Fibroblast of skin of scalp (primary cell): Measurements from ENCODE around the gene ELMO2.

Experiments
- DNase-seq: peaks from one replicate; pipeline ENCODE4 v3.0.0-alpha.2; 2013

ELMO2 gene

DNA sequence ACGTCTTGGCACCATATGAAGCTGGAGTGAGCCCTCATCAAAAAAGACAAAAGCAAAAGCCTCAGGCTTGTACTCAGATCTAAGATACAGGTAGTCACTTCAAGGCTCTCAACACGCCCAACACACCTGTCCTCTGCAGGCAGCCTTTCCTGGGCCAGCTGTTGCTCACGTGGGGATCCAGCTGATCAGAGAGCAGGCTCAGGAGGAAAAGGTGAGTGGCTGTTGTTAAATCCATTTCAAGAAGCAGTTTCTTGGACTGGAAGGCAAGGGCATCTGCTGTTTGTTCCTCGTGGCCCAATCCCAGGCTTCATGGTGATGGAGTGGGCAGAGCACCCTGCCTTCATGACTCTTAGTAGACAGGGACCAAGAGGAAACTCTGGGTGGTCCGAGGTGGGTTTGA, 39.6 kb downstream of the ELMO2 start:
- DNase-seq, result no peak

DNA sequence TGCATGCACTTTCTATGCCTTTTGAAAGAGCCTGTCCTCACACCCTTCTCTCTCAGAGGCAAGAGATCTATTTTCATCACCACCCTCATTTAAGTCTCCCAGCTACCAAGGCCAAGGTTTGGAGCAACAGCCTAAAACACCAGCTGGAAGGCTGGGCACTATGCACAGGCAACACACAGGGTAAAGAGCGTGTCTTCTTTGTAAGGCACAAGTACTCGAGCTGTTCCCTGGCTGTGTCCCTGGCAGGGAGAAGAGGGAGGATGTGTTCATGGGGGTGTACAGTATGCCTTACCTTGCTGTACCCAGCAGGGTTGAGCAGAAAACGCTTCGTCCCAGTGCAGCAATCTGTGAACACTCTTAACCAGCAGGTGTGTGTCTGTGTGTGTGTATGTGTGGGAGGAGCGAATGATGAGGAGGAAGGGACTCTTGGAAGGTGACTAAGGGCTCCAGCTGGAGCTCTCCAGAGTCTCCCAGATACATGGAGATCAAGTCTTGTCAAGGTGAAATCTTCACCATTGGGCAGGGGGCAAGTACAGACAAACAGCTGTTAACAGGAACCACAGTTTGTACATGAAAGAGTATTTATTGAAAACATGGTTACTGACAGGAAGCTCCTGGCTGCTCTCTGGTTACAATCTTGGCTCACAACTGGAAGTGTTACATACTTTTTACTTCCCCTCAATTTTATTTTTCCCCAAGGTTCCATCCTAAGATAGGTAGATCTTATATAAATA, 40.8 kb downstream of the ELMO2 start:
- DNase-seq, result no peak

DNA sequence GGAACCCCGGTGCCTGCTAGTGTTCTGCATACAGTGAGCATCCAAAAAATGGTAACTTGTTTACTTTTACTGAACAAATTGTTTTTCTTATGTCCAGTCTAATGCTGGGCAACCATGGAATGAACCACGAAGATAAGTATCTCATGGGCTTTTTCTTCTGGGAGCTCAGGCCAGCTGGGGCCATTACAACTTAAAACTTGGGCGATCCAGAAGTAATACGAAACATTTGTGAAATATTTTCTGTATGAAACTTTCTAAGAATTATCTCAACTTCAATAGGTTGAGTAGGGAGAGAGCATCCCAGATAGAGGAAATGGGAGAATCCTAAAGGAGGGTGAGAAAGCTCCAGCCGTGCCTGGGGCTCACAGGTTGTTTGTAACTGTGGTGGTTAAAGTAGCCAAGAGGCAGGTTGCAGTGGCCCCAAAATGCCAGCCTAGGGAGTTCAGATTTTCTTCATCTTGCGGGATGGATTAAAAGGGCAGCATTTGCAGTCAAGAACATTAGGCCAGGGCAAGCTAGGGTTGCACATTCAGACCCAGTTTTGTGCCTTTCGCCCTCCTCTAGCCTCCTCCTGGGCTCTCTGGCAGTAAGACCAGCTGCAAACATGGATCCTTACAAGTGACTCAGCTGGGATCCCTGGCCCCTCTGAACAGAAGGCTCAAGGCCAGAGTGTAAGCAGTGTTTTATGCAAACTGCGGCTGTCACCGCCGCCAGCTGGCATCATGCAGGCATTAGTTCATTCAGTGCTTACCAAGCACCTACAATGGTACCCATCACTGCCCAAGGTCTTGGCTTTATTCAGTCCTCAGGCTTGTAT, 41.5 kb downstream of the ELMO2 start:
- no peak for DNase-seq

DNA sequence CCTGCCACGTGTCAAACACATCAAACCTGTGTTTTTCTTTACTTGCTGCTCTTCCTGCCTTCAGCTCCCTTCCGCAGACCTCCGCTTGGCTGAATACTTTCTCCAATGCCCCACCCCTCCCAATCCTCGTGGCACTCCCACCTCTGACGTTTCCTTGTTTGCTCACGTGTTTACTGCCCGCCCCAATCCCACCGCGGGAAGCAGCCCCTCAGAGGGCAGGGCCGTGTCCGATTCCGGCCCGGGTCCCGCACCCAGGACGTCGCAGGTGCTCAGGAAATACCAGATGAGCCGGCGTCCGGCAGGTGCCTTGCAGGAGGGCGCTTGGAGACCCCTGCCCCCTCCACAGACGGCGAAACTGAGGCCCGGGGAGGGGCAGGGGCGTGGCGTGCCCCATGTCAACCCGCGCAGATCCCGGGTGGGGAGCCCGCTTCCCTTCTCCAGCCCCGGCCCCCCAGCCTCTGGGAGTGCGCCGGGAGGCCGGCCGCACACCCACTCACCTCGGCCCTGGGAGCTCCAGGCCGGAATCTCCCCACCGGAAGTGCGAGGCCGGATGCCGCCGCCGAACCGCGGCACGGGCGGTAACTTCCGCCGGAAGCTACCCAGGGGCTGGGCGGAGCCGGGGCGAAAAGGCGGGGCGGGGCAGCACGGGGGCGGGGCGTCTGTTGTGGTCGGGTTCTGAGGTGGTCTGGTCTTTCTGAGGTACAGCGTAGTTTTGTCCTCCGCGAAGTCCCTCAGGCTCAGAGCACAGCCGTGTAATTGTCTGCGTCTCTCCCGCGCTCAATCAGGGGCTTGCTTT, 42.3 kb downstream of the ELMO2 start:
- DNase-seq, result peak; percentile 87

DNA sequence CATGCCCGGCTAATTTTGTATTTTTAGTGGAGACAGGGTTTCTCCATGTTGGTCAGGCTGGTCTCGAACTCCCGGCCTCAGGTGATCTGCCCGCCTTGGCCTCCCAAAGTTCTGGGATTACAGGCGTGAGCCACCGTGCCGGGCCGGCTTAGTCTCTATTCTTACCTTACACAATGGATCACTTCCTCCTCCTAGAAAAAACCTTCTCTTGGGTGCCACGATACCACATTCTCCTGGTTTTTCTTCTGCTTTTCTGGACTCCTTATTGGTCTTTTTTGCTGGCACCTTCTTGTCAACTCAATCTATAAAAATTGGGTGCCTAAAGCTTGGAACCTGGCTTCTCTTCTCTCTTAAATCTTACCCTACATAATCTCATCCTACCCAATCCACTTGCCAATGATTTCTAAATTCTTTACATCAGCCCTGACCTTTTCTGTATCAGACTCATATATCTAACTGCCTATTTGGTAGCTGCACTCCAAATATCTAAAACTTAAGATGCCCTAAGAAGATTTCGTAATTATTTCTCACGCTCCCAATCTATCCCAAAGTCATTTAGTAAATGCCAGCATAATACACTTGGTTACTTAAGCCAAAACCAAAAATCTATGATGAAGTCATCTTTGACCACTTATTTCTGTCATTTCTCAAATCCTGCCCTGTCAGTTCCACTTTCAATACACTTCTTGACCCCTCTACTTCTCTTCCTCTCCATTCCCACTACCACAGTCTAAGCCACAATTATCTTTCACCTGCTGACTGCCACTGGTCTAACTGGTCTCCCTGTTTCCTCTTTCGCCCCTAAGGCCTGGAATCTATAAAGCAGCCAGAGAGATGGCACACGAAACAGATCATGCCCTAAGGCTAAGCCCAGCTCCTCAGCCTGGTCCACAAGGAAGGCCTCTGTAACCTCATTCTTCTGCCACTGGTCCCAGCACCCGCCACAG, 43.2 kb downstream of the ELMO2 start:
- no peak for DNase-seq

DNA sequence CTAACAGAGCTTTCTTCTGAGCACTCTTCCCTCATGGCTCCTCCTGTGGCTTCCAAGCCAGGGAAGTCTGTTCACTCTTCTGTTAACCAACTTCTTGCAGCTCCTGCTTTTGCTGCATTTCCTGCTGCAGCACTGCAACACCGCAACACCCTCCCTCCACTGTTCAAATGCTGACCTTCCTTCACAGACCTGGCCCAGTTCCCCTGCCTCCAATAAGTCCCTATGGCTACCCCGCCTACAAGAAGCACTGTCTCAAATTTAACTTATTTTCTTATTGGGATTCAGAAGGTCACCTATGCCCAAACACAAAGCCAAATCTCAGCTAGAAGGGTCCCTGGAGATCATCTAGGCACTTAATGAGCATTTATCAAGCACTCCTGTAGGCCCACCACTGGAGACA, 44.6 kb downstream of the ELMO2 start:
- DNase-seq, result no peak

DNA sequence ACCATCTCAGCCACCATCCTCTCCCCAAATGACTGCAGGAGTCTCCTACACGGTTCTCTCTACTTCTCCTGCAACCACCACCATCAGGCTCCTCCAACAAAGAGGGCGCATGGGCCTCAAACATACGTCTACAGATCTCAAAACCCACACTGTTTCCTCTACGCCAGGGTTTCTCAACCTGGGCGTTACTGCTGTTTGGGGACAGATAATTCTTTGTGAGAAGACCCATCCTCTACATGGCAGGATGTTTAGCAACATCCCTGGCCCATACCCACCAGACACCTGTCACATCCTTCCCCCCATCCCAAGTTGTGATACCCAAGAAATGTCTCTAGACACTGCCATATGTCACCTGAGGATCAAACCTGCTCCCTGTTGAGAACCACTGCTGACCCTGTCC, 45.0 kb downstream of the ELMO2 start:
- DNase-seq, result no peak

DNA sequence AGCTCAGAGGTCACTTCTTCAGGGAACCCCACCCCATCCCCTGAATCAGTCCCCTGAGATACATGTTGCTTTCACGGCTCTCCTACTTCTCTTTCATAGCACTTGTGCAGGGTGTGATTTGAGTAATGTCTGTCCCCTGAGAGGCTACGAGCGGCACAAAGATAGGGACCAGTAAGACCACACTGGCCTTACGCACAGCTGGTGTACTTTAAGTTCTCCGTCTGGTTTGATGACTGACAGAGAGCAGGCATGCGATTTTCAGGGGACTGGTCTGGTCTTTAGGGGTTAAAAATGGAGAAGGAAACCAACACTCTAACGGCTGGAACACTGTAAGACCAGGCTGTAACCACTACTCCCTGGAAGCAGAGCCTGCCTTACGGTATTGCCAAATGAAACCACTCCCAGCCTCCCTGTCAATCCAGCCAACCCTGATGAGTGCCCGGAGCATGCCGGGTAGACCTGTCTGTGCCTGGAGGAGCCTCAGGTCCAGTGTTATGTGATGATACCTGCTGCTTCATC, 47.1 kb downstream of the ELMO2 start:
- no peak for DNase-seq

DNA sequence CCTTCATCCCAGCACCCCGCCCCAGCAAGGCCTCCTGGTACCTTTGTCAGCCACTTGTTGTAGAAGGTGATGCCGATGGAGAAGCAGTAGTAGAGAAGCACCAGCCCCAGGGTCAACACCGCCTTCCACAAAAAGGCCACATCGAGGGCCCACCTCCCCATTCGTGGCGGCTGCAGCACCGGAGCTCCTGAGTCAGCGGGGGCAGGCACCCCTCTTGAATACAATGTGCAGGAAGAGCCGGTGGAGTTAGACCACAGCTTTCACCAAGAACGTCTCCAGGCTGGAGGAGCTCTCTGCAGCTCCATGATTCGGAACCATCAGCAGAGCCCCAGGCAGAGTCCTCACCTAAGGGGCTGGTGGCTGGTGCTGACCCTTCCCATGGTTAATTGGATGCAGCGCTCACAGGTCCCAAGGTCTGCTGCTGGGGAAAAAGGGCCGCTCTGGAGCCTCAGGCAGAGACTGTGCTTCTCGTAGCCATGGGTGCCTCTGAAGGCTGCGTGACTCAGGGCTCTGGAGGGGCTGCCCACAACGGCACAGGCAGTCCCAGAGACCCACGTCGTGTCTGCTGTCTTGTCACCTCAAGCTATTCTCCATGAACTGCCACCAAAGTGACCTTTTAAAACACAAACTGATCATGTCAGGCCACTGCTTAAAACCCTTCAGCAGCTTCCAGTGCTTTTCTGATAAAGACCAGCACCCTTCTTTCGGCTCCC, 47.9 kb downstream of the ELMO2 start:
- DNase-seq, result no peak

DNA sequence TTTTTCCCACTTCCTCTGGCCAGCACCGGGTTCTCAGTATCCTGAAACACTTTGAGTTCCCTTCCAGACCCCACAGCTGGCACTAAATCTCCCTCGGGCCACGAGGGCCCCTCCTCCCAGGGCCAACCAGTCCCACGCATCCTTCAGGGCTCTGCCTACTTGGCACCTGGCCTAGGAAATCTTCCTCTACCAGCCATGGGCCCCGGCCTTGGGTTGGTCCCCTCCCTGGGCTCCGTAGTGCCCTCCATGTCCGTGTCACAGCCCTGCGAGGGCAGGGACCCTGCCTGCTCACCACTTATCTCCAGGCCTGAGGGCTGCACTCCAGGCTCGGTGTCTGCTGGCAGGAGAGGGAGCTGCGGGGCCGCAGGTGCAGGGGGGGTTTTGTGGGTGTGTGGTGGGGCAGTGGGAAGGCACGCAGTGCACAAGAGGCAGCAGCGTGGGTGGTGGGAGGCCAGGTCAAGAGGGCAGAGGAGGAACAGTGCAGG, 49.3 kb downstream of the ELMO2 start:
- DNase-seq, result no peak

DNA sequence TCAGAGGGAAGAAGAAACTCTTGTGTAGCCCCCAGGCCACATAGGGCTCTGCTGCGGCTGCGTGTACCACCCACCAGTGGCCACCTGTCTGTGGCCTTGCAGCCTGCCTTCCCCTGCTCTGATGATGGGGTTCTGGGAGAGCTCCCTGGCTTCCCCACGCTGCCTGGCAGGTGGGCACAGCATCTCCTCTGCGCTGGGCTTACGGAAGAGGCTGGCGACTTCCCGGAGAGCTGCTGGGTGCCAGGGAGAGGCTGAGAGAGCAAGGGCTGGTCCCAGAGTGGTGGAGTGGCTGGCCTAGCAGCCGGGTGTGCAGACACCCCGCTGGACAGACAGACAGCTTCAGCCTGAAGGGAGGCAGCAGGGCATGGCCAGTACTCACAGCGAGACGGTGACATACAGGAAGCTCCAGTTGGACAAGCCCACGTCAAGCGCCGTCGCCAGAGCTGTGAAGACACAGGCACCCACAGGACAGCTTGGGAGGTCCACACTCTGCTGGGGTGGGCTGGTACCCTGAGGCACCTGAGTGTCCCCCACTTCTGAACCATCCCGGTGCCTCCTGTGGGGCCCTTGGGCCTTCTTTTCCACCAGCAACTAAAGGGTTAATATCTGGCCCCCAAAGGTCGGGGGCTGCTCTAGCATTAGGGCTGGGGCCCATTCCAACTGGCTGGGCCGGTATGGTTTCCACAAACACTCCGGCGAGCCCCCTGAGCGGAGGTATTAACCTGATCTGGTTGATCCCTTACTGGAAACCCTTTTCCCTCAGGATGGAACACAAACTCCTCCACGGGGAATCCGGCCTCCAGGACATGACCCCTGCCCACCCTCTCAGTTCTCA, 50.0 kb downstream of the ELMO2 start:
- no peak for DNase-seq

DNA sequence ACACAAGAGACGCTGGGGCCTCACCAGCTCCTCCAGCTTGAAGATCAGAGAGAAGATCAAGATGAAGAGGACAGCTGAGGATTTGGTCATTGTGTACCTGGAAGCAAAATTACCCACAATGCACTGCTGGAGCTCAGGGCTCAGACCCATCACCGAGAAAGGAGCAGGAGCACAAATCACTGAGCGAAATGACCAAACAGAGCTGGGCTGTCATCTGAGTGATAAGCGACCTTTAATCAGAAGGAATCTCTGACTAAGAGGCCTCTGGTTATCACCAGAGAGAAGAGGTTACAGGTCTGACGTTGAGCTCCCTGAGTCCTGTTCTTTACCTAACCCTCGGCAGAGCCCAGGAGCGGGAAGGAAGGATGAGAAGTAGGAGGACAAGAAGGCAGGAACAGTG, 50.6 kb downstream of the ELMO2 start:
- DNase-seq, result no peak

DNA sequence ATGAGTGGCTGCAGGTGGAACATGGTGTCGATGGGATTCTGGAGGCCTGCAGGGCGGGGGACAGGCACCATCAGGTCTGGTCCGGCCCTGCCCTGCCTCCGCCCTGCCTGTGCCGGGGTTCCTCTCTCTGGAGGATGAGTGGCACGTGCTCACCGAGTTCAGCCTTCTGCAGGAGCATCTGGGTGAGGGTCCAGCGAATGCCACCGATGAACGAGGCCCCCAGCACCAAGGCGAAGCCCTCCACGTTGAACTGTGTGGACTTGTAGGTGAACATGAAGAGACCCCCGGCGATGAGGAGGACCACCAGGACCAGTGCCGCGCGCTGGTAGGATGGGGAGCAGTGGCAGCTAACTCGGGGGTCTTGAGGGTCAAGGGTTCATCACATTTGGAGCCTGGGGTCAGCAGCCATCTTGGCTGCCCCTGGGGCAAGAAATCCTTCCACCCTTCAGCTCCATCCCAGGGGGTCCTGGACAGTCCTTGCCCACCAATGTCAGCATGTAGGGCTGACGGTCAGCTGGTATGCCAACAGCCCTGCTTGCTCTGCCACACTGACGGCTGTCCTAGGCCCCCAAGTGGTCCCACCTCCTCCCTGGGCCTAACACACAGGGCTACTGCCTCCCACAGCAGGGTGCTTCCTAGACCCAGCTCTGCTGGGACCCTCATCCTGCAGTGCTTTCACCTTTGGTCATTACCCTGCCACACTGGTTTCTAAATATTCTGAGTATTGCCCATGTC, 51.3 kb downstream of the ELMO2 start:
- DNase-seq, result no peak

DNA sequence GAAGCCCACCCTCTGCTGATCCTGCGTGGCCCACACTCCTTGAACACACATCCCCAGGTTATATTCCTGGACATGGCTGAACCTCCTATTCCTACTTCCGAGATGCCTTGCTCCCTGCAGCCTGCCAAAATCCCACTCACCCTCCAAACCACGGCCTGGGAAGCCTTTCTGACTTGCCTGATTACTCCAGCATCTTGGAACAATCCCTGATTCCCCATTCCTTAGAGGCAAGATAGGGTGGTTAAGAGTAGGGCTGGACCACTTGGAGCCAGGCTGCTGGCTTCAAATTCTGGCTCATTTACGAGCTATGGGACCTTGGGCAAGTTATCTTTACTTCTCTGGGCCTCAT, 52.2 kb downstream of the ELMO2 start:
- DNase-seq, result no peak

DNA sequence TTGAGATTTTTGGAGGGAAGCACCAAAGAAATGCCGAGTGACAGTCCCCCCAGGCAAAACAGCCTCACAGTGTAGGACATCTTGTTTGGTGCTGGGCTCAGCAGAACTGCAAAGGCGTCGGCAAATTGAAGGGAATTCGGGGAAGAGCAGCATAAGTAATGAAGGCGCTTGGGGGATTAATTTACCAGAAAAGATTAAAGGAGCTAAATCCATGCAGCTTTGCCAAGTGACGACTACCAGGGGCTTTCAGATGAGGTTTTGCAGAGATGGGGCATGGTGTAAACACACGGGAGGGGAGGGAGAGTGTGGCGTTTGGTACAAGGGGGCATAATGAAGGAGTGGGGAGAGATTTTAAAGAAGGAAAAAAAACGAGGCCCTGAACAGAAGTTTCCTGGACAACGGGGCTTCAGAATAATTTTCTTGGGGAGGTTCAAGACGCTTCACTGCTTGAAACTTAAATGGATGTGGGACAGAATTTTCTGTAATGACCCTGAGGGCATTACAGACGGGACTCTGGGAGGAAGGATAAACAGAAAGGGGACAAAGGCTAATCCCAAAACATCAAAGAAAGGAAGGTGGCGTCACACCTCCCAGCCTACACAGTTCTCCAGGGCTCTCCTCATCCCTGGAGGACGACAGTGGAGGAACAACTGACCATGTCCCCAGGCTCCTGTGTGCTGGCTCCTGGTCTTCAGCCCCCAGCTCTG, 52.8 kb downstream of the ELMO2 start:
- DNase-seq, result no peak

DNA sequence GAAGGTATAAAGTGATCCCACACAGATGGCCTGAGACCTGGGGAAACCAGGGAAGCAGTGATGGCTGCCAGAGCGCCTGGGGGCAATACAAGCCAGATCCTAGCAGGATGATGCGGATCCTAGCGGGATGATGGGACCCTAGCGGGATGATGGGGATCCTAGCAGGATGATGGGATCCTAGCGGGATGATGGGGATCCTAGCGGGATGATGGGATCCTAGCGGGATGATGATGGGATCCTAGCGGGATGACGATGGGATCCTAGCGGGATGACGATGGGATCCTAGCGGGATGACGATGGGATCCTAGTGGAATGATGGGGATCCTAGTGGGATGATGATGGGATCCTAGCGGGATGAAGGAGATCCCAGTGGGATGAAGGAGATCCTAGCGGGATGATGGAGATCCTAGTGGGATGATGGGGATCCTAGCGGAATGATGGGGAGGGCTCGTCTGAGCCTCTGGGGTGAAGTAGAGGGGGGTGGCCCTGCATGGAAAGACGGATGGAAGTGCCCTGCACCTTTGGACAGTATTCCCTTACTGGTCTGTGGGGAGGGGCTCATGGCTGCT, 54.0 kb downstream of the ELMO2 start:
- no peak for DNase-seq

DNA sequence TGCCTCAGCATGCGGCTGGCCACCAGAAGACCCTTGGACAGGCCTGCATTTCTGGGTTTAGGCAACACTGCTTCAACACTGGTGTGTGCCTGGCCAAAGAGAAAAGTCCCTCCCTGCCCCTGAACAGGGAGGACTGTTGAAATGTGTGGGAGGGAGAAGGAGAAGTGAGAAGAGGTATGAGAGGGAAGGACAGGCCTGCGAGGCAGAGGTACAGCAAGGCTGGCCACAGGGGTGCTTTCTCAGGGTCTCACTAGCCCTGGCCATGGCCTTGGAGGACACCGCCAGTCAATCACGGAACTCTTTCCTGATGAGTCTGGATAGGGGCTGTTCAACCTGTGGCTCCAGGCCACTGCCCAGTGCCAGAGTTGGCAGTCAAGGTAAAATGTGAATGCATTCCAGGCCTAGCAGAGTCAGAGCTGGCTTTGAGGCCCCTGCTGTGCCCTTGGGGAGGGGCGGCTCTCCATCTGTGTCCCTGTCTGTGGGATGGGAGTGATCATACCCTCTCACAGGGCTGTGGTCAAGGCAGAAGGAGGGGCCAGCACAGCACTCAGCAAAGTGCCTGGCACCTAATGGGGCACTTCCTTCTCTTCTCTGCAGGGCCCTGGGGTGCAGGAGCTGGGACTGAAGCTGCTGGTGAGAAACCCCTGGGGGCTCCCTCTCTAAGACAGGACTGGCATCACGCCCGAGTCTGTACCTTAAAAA, 54.9 kb downstream of the ELMO2 start:
- no peak for DNase-seq

DNA sequence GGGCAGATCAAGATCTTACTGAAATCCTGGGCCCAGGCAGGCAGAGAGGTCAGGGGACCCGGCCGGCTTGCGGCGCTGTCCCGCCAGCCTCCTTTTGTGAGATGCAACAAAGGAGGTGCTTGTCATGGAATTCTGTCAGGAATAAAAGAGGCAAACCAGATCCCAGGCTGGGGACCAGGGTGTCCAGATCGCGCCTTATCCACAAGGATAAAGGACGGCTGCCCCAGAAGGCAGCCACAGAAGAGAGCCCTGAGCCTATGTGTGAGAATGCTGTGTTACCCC, 55.5 kb downstream of the ELMO2 start:
- DNase-seq, result no peak
